ENCODE data around the gene GPR17. TPM values are rescaled to one million over a fixed set of nuclear protein-coding genes. Genes with fewer than 3 reads are reported as not detected.
A peak's percentile ranks its signal among the peaks of the same experiment; 100 is the strongest.

GPR17 gene
- total and polyA plus RNA-seq, 12 donors = 0.11 to 2.0 (median 0.35) TPM; not detected in 8

- H3K9me3 ChIP-seq (replicated peaks in 1 of 3) = no peaks in the 10 kb centered on the region
- H3K36me3 ChIP-seq (replicated peaks in 1 of 2) = no peaks in the 10 kb centered on the region
- WGBS, 4 donors = 85 to 100% (median 91%) methylated on average over 2 to 6 of the region's 6 CpGs
- H3K4me1 ChIP-seq (replicated peaks in 1 of 2) = peaks cover 0 to 4% of the 10 kb centered on the region in 2 donors
- H3K4me3 ChIP-seq = no peak overlapping the region
- intact Hi-C loops (cut with DNase I) = no loop called here
- H3K27ac ChIP-seq = no peak overlapping the region
- H3K27me3 ChIP-seq = no peaks in the 10 kb centered on the region
- DNase-seq = no peak
- TF ChIP-seq CTCF (IDR thresholded peaks at IDR 0.05) = no peak
- TF ChIP-seq POLR2A (IDR thresholded peaks at IDR 0.05) = no peak
These were observed 4.8 kb upstream of the GPR17 start for GRCh38 chr2:127641133-127641532.

GRCh38 chr2:127641846-127642507 lies 4.0 kb upstream of the GPR17 start:
- DNase-seq = no peak
- Histone ChIP-seq H3K27ac (peak overlapping the region in 1 of 5 donors; percentile 32), H3K36me3 (replicated peaks in 1 of 2) (no peaks in the 10 kb centered on the region), H3K9me3 (replicated peaks in 1 of 3) (no peaks in the 10 kb centered on the region), H3K4me3 (no peak overlapping the region), H3K27me3 (no peaks in the 10 kb centered on the region), H3K4me1 (replicated peaks in 1 of 2) (peaks cover 0 to 7% of the 10 kb centered on the region in 2 donors)
- TF ChIP-seq CTCF (IDR thresholded peaks at IDR 0.05) = no peak
- no peak for TF ChIP-seq POLR2A (IDR thresholded peaks at IDR 0.05)
- intact Hi-C loops (cut with DNase I) = no loop called here
- WGBS, 4 donors = 69 to 76% (median 73%) methylated on average over 15 to 25 of the region's 25 CpGs; no CpG with 5 or more reads in 1 of the 4 donors

GRCh38 chr2:127642706-127643438 lies 3.1 kb upstream of the GPR17 start:
- TF ChIP-seq CTCF (IDR thresholded peaks at IDR 0.05) (no peak), POLR2A (IDR thresholded peaks at IDR 0.05) (no peak)
- H3K36me3 ChIP-seq (replicated peaks in 1 of 2) = no peaks in the 10 kb centered on the region
- H3K9me3 ChIP-seq (replicated peaks in 1 of 3) = no peaks in the 10 kb centered on the region
- WGBS, 4 donors = 46 to 77% (median 67%) methylated on average over 3 to 17 of the region's 17 CpGs
- H3K4me1 ChIP-seq (replicated peaks in 1 of 2) = peaks cover 0 to 5% of the 10 kb centered on the region in 2 donors
- H3K27me3 ChIP-seq = no peaks in the 10 kb centered on the region
- peak in 5 of 7 donors; percentile 42 to 65 (median 51) for DNase-seq
- H3K4me3 ChIP-seq = no peak overlapping the region
- intact Hi-C loops (cut with DNase I) = no loop called here
- H3K27ac ChIP-seq = no peak overlapping the region

GRCh38 chr2:127643439-127644065 lies 2.4 kb upstream of the GPR17 start:
- Histone ChIP-seq H3K27me3 (no peaks in the 10 kb centered on the region), H3K4me3 (no peak overlapping the region), H3K4me1 (replicated peaks in 1 of 2) (peaks cover 0 to 5% of the 10 kb centered on the region in 2 donors), H3K36me3 (replicated peaks in 1 of 2) (no peaks in the 10 kb centered on the region), H3K27ac (no peak overlapping the region), H3K9me3 (replicated peaks in 1 of 3) (no peaks in the 10 kb centered on the region)
- WGBS, 4 donors = 94 to 96% (median 95%) methylated on average over 12 to 15 of the region's 15 CpGs
- DNase-seq = no peak
- intact Hi-C loops (cut with DNase I) = no loop called here
- no peak for TF ChIP-seq POLR2A (IDR thresholded peaks at IDR 0.05)
- no peak for TF ChIP-seq CTCF (IDR thresholded peaks at IDR 0.05)

All from adrenal gland (tissue), 12 donors.